Measurements from ENCODE around the gene KCTD15. TPM values are rescaled to one million over a fixed set of nuclear protein-coding genes. Genes with fewer than 3 reads are reported as not detected.

KCTD15 gene
- total and polyA plus RNA-seq, 12 donors, result 3.4 to 21.7 (median 11.2) TPM

GRCh38 chr19:33789344-33789743 lies 7.3 kb upstream of the KCTD15 start:
- 77 to 84% (median 81%) methylated on average over 5 of the region's 5 CpGs for WGBS, 4 donors
- TF ChIP-seq POLR2A (IDR thresholded peaks at IDR 0.05), result no peak
- TF ChIP-seq CTCF (IDR thresholded peaks at IDR 0.05), result no peak
- intact Hi-C loops (cut with DNase I), result no loop called here
- Histone ChIP-seq H3K4me1 (replicated peaks in 1 of 2) (no peaks in the 10 kb centered on the region), H3K9me3 (replicated peaks in 1 of 3) (no peaks in the 10 kb centered on the region), H3K27me3 (peaks cover 2% of the 10 kb centered on the region), H3K36me3 (replicated peaks in 1 of 2) (no peaks in the 10 kb centered on the region), H3K4me3 (no peak overlapping the region), H3K27ac (no peak overlapping the region)
- no peak for DNase-seq

- WGBS, 4 donors, result 16 to 21% (median 21%) methylated on average over 23 to 32 of the region's 32 CpGs
- peak overlapping the region in 3 of 5 donors; percentile 70 to 90 (median 90) for H3K27ac ChIP-seq
- H3K36me3 ChIP-seq (replicated peaks in 1 of 2), result no peaks in the 10 kb centered on the region
- intact Hi-C loops (cut with DNase I), result no loop called here
- no peaks in the 10 kb centered on the region for H3K9me3 ChIP-seq (replicated peaks in 1 of 3)
- H3K4me3 ChIP-seq, result peak overlapping the region in 1 of 4 donors; percentile 57
- no peaks in the 10 kb centered on the region for H3K4me1 ChIP-seq (replicated peaks in 1 of 2)
- TF ChIP-seq POLR2A (IDR thresholded peaks at IDR 0.05) (no peak), CTCF (IDR thresholded peaks at IDR 0.05) (peak in 1 of 6 experiments; percentile 48)
- H3K27me3 ChIP-seq, result peaks cover 26% of the 10 kb centered on the region
- no peak for DNase-seq
Observed at GRCh38 chr19:33794683-33795369, 1.8 kb upstream of the KCTD15 start.

- H3K4me1 ChIP-seq (replicated peaks in 1 of 2), result no peaks in the 10 kb centered on the region
- H3K36me3 ChIP-seq (replicated peaks in 1 of 2), result no peaks in the 10 kb centered on the region
- peaks cover 26% of the 10 kb centered on the region for H3K27me3 ChIP-seq
- no peak for TF ChIP-seq POLR2A (IDR thresholded peaks at IDR 0.05)
- TF ChIP-seq CTCF (IDR thresholded peaks at IDR 0.05), result peak in 5 of 6 experiments; percentile 11 to 67 (median 44)
- peak overlapping the region in 3 of 4 donors; percentile 18 to 57 (median 30) for H3K4me3 ChIP-seq
- intact Hi-C loops (cut with DNase I), result no loop called here
- no peaks in the 10 kb centered on the region for H3K9me3 ChIP-seq (replicated peaks in 1 of 3)
- DNase-seq, result peak; percentile 51 to 80 (median 63)
- peak overlapping the region in 4 of 5 donors; percentile 55 to 90 (median 80) for H3K27ac ChIP-seq
- 1% methylated on average over 23 to 86 of the region's 92 CpGs for WGBS, 4 donors
Observed at GRCh38 chr19:33795370-33796163, 1.1 kb upstream of the KCTD15 start.
